ENCODE data around the gene MSANTD2.
"Not testable (repeated sequence)": the region's sequence is repeated elsewhere in the genome, so short reads cannot be mapped to it uniquely, and the experiment has no call there.

The MSANTD2 gene

DNA sequence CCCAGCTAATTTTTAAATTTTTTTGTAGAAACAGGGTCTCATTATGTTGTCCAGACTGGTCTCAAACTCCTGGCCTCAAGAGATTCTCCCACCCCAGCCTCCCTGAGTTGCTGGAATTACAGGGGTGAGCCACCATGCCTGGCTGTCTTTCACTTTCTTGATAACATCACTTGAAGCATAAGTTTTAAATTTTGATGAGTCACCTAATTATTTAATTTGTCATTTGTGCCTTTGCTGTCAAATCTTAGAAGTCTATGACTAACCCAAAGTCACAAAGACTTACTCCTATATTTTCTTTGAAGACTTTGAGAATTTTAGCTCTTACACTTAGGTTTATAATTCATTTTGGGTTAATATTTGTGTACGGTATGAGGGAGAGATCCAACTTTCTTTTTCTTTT lies 14.5 kb upstream of the MSANTD2 start:
- DNase-seq = no peak

DNA sequence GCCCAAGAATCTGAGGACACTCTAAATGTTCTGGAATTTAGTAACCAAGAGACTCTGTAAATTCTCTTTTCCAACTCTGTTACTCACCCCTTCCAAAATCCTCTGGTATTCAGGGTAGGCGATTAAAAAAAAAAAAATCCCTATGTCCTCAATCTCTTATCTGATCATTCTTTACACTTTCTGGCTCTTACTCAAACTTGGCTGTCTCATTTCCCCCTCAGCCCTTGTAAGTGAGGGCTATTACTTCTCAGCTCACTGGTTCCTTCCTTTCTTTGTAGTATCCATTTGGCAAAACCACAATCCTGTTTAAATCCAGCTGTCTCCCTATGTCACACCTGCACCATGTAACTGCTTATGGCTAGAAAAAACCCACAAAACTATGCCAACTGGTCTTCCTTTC lies 12.7 kb upstream of the MSANTD2 start:
- no peak for DNase-seq

GRCh38 chr11:124811399-124812125 lies 11.4 kb upstream of the MSANTD2 start:
- peak; percentile 96 for DNase-seq

- DNase-seq = no peak
Observed at GRCh38 chr11:124807660-124808270, 7.6 kb upstream of the MSANTD2 start.

DNA sequence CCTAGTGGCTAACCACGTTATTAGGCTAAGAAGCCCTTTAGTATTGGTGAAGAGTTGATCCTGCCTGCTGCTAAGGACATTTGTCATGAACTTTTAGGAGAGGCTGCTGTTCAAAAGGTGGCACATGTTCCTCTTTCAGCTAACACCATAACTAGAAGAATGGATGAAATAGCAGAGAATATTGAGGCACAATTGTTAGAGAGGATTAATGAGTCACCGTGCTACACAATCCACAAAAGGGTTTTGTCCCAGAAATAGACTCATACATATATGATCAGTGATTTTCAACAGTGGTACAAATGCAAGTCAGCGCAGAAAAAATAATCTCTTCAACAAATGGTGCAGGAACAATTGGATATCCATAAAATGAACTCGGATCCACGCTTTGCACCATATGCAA lies 7.0 kb upstream of the MSANTD2 start:
- DNase-seq = no peak

GRCh38 chr11:124804884-124805283 lies 4.7 kb upstream of the MSANTD2 start:
- no peak for DNase-seq

- no peak for DNase-seq
Observed at GRCh38 chr11:124801636-124802312, 1.6 kb upstream of the MSANTD2 start.

- DNase-seq = no peak
Observed at GRCh38 chr11:124801014-124801413, 808 bp upstream of the MSANTD2 start.

- peak; percentile 77 for DNase-seq
Observed at GRCh38 chr11:124799348-124800225, 619 bp downstream of the MSANTD2 start.

GRCh38 chr11:124798991-124799347 lies 1.2 kb downstream of the MSANTD2 start:
- peak; percentile 77 for DNase-seq

DNA sequence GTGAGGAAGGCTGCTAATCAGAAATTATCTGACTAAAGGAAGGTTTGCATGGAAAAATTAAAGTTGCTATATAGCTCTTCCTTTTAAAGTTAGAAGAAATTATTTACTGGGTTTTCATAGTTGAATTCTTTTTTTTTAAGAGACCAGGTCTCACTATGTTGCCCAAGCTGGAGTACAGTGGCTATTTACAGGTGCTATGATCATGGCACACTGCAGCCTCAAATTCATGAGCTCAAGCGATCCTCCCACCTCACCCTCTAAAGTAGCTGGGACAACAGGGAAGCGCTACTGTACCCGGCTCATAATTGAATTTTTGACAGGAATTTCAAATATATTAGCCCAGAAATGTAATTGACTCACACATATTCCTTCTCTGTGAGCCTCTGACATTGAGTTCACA lies 3.9 kb downstream of the MSANTD2 start:
- DNase-seq = no peak

GRCh38 chr11:124793466-124794278 lies 6.5 kb downstream of the MSANTD2 start:
- DNase-seq = peak; percentile 74

DNA sequence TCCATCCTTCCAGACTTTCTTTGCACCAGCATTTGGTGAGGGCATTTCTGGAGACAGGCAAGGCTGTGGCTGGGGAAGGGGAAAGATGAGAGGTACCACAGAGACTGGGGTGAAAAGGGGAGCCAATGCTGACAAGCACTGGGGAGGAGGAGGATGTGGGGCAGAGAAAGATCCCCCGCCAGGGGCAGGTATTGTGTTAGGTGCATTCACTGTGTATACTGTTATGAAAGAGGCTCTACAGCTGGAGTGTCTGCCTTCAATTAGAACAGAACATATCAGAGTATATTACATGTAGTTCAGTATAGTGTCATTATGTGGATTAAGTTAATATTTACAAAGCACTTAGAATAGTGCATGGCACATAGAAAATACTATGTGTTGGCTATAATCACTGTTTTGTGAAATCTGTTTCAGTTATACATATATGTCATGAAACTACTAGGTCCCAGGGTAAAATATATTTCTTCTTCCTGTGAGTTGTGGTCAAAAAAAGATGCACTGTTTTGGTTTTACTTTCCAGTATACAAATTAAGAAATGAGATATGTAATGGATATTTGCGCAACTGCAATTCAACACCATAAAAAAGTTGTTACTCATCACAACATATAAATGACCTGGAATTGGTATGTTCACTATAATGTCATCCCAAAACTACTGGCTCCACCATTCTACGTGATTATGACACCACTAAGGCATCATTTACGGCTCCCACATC lies 8.4 kb downstream of the MSANTD2 start:
- no peak for DNase-seq

DNA sequence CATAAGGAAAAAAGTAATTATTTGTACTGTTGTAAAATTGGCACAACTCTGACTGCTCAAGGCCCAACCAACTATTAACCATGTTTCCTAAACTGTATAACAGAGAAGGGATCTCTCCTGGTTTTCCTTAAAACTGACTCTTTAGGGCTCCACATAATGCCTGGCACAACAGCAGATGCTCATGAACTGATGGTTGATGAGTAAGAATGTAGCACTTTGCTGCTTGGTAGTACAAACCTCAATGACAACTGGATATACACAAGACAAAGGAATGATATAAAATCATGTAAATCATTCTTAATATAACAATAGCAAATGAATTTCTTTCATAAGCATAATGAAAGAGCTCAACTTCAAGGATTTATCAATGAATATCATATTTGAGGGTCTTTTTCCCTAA lies 11.7 kb downstream of the MSANTD2 start:
- DNase-seq = no peak

- no peak for DNase-seq
Observed at GRCh38 chr11:124784051-124784450, 16.2 kb downstream of the MSANTD2 start.

DNA sequence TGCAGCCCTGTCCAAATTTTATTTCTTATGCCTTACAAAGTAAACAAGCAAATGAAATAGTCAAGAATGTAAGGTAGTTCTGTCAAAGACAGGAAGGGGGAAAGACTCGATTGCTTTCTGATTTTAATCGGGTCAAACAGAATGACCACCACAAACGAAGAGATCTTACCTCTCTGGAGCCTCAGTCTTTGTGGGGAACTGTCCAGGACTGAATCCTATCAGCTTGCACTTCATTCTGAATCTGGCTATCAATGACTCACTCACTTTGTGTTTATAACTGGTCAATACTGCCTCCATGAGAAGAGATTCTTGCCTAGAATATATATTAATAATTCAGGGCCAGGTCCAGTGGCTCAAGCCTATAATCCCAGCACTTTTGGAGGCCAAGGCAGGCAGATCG lies 17.2 kb downstream of the MSANTD2 start:
- DNase-seq = no peak

DNA sequence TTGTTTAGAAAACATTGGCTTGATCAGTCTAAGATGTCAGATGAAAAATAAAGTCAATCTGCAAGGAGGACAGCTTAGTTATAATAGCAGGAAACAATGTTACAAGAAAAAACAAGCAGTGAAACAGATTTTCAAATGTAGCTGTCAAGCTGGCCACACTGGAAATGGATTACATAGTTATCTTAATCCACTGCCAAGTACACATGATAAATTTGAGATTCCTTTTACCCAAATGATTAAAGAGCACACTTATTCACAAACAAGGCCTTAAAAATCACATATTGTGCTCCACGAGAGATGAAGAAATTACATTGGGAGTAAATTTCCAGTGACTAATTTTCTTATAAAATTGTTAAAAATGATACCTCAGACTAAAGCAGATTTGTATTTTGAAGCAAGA lies 20.6 kb downstream of the MSANTD2 start:
- no peak for DNase-seq

DNA sequence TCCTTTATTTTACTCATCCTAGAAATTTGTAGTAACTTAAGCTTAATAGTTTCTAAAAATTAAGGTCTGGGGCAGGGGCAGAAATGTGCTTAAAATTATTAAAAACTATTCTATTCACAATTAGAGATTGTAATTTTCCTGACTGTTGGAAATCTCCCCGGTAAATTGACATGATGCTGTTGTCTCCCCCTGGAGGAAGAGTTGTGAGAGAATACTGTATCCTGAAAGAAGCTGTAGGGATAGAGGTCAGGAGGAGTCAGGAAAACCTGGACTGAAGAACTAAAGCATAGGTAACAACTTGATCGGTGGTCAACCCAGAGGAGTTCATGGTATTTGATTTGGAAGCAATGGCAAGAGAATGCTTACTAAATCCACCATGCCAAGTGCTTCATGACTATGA lies 21.9 kb downstream of the MSANTD2 start:
- no peak for DNase-seq

DNA sequence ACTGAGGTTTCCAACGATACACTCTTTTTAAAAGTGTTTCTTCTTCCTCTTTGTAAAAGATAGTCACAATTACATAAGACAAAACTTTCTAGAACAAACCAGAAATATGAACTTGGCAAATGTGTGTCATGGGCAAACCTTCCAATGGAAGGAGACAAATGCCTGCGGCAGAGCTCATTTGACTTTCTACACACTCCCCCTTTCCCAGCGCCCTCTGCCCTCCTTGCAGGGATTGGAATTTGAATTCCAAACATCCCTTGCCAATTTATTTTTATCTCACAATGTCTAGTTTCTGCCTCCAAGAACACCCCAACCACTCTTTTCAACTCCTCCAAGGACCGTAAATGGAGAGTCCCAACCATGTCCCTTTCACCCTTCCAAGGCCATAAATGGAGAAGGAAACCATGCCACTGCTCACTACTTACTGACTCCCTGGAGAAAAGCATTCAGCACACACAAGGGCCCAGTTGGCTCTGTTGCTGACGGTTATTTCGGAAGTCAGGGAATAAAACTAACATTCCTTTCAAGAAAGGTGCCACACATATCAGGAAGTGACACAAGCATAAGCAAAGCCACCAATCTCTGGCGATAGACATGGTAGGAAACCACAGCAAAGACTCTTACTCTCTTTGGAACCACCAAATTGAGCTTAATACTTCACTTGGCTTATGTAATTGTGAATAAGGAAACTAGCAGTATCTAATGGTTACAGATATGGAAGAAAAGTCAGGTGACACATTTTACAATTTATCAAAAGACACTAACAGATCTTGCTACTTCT lies 23.2 kb downstream of the MSANTD2 start:
- DNase-seq = no peak

DNA sequence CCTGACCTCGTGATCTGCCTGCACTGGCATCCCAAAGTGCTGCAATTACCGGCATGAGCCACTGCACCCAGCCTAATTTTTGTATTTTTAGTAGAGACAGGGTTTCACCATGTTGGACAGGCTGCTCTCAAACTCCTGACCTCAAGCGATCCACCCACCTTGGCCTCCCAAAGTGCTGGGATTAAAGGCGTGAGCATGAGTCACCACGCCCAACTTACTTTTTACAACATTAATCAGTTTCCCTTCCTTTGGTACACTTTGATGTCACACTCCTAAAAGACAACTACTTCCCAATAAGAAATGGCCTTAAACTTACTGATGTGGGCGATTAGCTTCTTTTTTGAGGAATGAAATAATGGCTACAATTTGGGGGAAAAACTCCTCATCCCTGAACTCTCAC lies 29.2 kb downstream of the MSANTD2 start:
- DNase-seq = not testable (repeated sequence)

Measured in NCI-H526 treated with DMSO at 0.1 percent for 48 hours (cell line).